Neural cell (in vitro differentiated cells): Measurements from ENCODE around the gene TIGD4. TPM values are rescaled to one million over a fixed set of nuclear protein-coding genes. Genes with fewer than 3 reads are reported as not detected.

Source experiments
- H2AFZ ChIP-seq: fragments of 200-600, 300-800 bp; sonication (generic), shearing (Covaris generic); 2 replicates; pipeline ENCODE4 v1.6.0; 2014; ENCODE audit warnings: low read depth, mild to moderate bottlenecking, antibody characterized with exemption, low read length, moderate library complexity
- H3F3A ChIP-seq: fragments of 200-600 bp; shearing (Covaris generic); 2 replicates; pipeline ENCODE4 v1.6.1; 2016; ENCODE audit warnings: mild to moderate bottlenecking, moderate library complexity, mixed read lengths, antibody characterized with exemption, low read length; ENCODE audit not compliant: insufficient read depth, poor library complexity, severe bottlenecking
- H3K27ac ChIP-seq: fragments of 200-600, 300-800 bp; sonication (generic), shearing (Covaris generic); 2 replicates; pipeline ENCODE4 v1.5.1; 2014; ENCODE audit warnings: mild to moderate bottlenecking, low read length, moderate library complexity
- H3K27me3 ChIP-seq: fragments of 300-800, 200-600 bp; sonication (generic), shearing (Covaris generic); 2 replicates; pipeline ENCODE4 v1.6.0; 2014; ENCODE audit warnings: mild to moderate bottlenecking, low read depth, low read length, moderate library complexity; ENCODE audit not compliant: insufficient read depth
- H3K36me3 ChIP-seq: fragments of 300-800, 200-600 bp; sonication (generic), shearing (Covaris generic); 2 replicates; pipeline ENCODE4 v1.5.1; 2014; ENCODE audit warnings: mild to moderate bottlenecking, antibody characterized with exemption, low read length, moderate library complexity; ENCODE audit not compliant: insufficient read depth
- H3K4me2 ChIP-seq: fragments of 300-800, 200-600 bp; sonication (generic), shearing (Covaris generic); 2 replicates; pipeline ENCODE4 v1.6.0; 2014; ENCODE audit warnings: mild to moderate bottlenecking, low read length
- H3K4me3 ChIP-seq: fragments of 300-800, 200-600 bp; sonication (generic), shearing (Covaris generic); 2 replicates; pipeline ENCODE4 v1.5.1; 2014; ENCODE audit warnings: mild to moderate bottlenecking, low read length, moderate library complexity
- H3K79me2 ChIP-seq: fragments of 200-600 bp; shearing (Covaris generic); replicated peaks from 2 replicates; pipeline ENCODE4 v1.6.0; 2014; ENCODE audit warnings: mild to moderate bottlenecking, low read length, moderate library complexity; ENCODE audit not compliant: insufficient read depth
- H3K9ac ChIP-seq: fragments of 300-800, 200-600 bp; sonication (generic), shearing (Covaris generic); 2 replicates; pipeline ENCODE4 v1.6.1; 2016; ENCODE audit warnings: mild to moderate bottlenecking, low read length, mixed read lengths
- H3K9me2 ChIP-seq: fragments of 200-600 bp; shearing (Covaris generic); 2 replicates; pipeline ENCODE4 v1.6.1; 2016; ENCODE audit warnings: mild to moderate bottlenecking, low read length, mixed read lengths; ENCODE audit not compliant: insufficient read depth
- H3K9me3 ChIP-seq: fragments of 200-600, 300-800 bp; sonication (generic), shearing (Covaris generic); 2 replicates; pipeline ENCODE4 v1.6.1; 2016; ENCODE audit warnings: mild to moderate bottlenecking, mixed run types, low read length, moderate library complexity, mixed read lengths
- H4K20me1 ChIP-seq: fragments of 200-600 bp; shearing (Covaris generic); 2 replicates; pipeline ENCODE4 v1.6.1; 2016; ENCODE audit warnings: mild to moderate bottlenecking, mixed run types; ENCODE audit not compliant: insufficient read depth
- CTCF ChIP-seq: fragments of 450-650 bp; IDR thresholded peaks from 2 replicates; pipeline ENCODE4 v1.5.1; 2014; ENCODE audit warnings: antibody characterized with exemption, mild to moderate bottlenecking, moderate library complexity; ENCODE audit not compliant: poor library complexity, severe bottlenecking
- EP300 ChIP-seq: fragments of 450-650 bp; conservative IDR thresholded peaks from 2 replicates; pipeline ENCODE4 v1.6.1; 2014; ENCODE audit warnings: antibody characterized with exemption, mild to moderate bottlenecking, moderate library complexity; ENCODE audit not compliant: poor library complexity, severe bottlenecking
- EZH2 ChIP-seq: fragments of 200-600, 300-800 bp; shearing (Covaris generic), sonication (generic); IDR thresholded peaks from 2 replicates; pipeline ENCODE4 v1.6.1; 2014; ENCODE audit warnings: antibody characterized with exemption, low read length, borderline replicate concordance, mild to moderate bottlenecking; ENCODE audit not compliant: insufficient read depth, poor library complexity, severe bottlenecking
- MXI1 ChIP-seq: fragments of 450-650 bp; conservative IDR thresholded peaks from 2 replicates; pipeline ENCODE4 v1.6.1; 2014; ENCODE audit warnings: antibody characterized with exemption, mild to moderate bottlenecking; ENCODE audit not compliant: poor library complexity, severe bottlenecking
- POLR2AphosphoS5 ChIP-seq: IDR thresholded peaks from 2 replicates; pipeline ENCODE4 v1.6.1; 2012
- RAD21 ChIP-seq: fragments of 450-650 bp; conservative IDR thresholded peaks from 2 replicates; pipeline ENCODE4 v1.6.1; 2014; ENCODE audit warnings: antibody characterized with exemption, mild to moderate bottlenecking, moderate library complexity
- REST ChIP-seq: IDR thresholded peaks from 2 replicates; pipeline ENCODE4 v1.6.1; 2012; ENCODE audit warnings: borderline replicate concordance
- SMC3 ChIP-seq: fragments of 450-650 bp; conservative IDR thresholded peaks from 2 replicates; pipeline ENCODE4 v1.6.1; 2014; ENCODE audit warnings: antibody characterized with exemption, mild to moderate bottlenecking, moderate library complexity; ENCODE audit not compliant: poor library complexity
- TAF1 ChIP-seq: IDR thresholded peaks from 2 replicates; pipeline ENCODE4 v1.6.1; 2012; ENCODE audit warnings: low read depth
- polyA plus RNA-seq: library from polyadenylated mRNA; depleted of rRNA; stranded (reverse); fragments of >200 nt; gene quantifications from 2 replicates; pipeline ENCODE4 v1.2.3, GENCODE V29; 2014

Gene TIGD4
- polyA plus RNA-seq, 1 donor from 2014 or later, result 3.3 TPM

GRCh38 chr4:152786627-152787026 lies 7.1 kb upstream of the TIGD4 start:
- H3K79me2 ChIP-seq, result peaks cover 60% of the 10 kb centered on the region
- no peaks in the 10 kb centered on the region for H3K27me3 ChIP-seq
- no peak overlapping the region for H3K9ac ChIP-seq
- H4K20me1 ChIP-seq, result no peaks in the 10 kb centered on the region
- H3F3A ChIP-seq, result no peaks in the 10 kb centered on the region
- no peaks in the 10 kb centered on the region for H3K36me3 ChIP-seq
- no peaks in the 10 kb centered on the region for H3K9me3 ChIP-seq
- H3K4me3 ChIP-seq, result no peak overlapping the region
- no peaks in the 10 kb centered on the region for H3K9me2 ChIP-seq
- no peak overlapping the region for H3K4me2 ChIP-seq
- no peak for TF ChIP-seq REST
- no peak for TF ChIP-seq EZH2
- TF ChIP-seq EP300, result no peak
- no peak for TF ChIP-seq SMC3
- TF ChIP-seq MXI1, result no peak
- TF ChIP-seq RAD21, result no peak
- TF ChIP-seq TAF1, result no peak
- no peak for TF ChIP-seq POLR2AphosphoS5
- TF ChIP-seq CTCF, result no peak
- H3K27ac ChIP-seq, result no peak overlapping the region
- no peak overlapping the region for H2AFZ ChIP-seq

GRCh38 chr4:152785639-152786615 lies 6.4 kb upstream of the TIGD4 start:
- Histone ChIP-seq H3K9ac (no peak overlapping the region), H3K27me3 (no peaks in the 10 kb centered on the region), H3K9me2 (no peaks in the 10 kb centered on the region), H3K4me3 (no peak overlapping the region), H3K27ac (no peak overlapping the region), H3K9me3 (no peaks in the 10 kb centered on the region), H3F3A (no peaks in the 10 kb centered on the region), H3K36me3 (no peaks in the 10 kb centered on the region), H2AFZ (no peak overlapping the region), H3K79me2 (peaks cover 67% of the 10 kb centered on the region), H4K20me1 (no peaks in the 10 kb centered on the region), H3K4me2 (no peak overlapping the region)
- TF ChIP-seq SMC3 (no peak), EP300 (no peak), CTCF (no peak), TAF1 (no peak), RAD21 (no peak), REST (no peak), MXI1 (no peak), EZH2 (no peak), POLR2AphosphoS5 (no peak)
